HG02840 (cell line): ENCODE data around the gene TMED8.

Source experiments
- ATAC-seq: cut with Tn5 transposase; IDR thresholded peaks from one replicate; pipeline ENCODE4 v1.9.1; 2021; ENCODE audit warnings: mild to moderate bottlenecking, moderate library complexity, moderate number of reproducible peaks; ENCODE audit not compliant: unreplicated experiment, low FRiP score

Gene TMED8

GRCh38 chr14:77303417-77304156 lies 73.3 kb downstream of the TMED8 start:
- no peak for ATAC-seq

- ATAC-seq: no peak
Measured at GRCh38 chr14:77302926-77303325, 74.0 kb downstream of the TMED8 start.

- ATAC-seq: no peak
Measured at GRCh38 chr14:77301103-77301502, 75.8 kb downstream of the TMED8 start.

GRCh38 chr14:77299771-77300170 lies 77.1 kb downstream of the TMED8 start:
- ATAC-seq: no peak

GRCh38 chr14:77296906-77297305 lies 80.0 kb downstream of the TMED8 start:
- ATAC-seq: no peak

GRCh38 chr14:77296155-77296554 lies 80.7 kb downstream of the TMED8 start:
- no peak for ATAC-seq

- ATAC-seq: no peak
Measured at GRCh38 chr14:77290705-77291104, 86.2 kb downstream of the TMED8 start.

GRCh38 chr14:77286576-77286975 lies 90.3 kb downstream of the TMED8 start:
- no peak for ATAC-seq
